GM06990 (cell line): ENCODE results near the gene PACSIN1.

Experiments
- DNase-seq: peaks from one replicate; pipeline ENCODE4 v3.0.0-alpha.2; 2011; ENCODE audit not compliant: insufficient read length; ENCODE audit errors: extremely low read depth
- H3K27me3 ChIP-seq: replicated peaks from 2 replicates; pipeline ENCODE4 v1.6.0; 2011; ENCODE audit warnings: low read length; ENCODE audit not compliant: control insufficient read depth, insufficient read depth
- H3K36me3 ChIP-seq: 2 replicates; pipeline ENCODE4 v1.5.1; 2011; ENCODE audit warnings: low read length; ENCODE audit not compliant: control insufficient read depth, insufficient read depth
- H3K4me3 ChIP-seq: replicated peaks from 2 replicates; pipeline ENCODE4 v1.5.1; 2011; ENCODE audit warnings: low read depth, mild to moderate bottlenecking, control low read depth, low read length
- TF ChIP-seq, protein P1 (sequence below): IDR thresholded peaks from 2 replicates; pipeline ENCODE4 v1.5.1; 2011; ENCODE audit warnings: low read length, control low read depth, mild to moderate bottlenecking, inconsistent platforms; ENCODE audit not compliant: insufficient read depth, poor library complexity, severe bottlenecking

The PACSIN1 gene

DNA sequence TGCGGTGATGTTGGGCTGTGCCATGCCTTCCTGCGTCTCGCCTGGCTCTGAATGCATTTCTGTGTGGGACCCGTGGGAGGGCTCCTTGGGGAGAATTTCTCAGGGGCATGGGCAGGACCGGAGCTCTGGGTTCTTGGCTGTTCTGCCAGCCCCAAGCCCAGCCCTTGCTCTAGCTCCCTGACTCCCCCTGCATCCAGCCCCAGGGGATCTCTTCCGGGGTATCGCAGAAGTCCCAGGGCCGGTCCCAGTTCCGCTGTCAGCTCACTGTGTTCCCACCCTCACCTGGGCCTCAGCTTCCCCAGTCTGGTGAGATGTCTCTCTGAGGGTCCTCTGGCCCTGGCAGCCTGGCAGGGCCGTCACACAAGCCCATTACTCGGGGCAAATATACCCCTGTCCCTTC, 69.8 kb downstream of the PACSIN1 start:
- Histone ChIP-seq H3K27me3 (no peaks in the 10 kb centered on the region; the same call in none of the 2 replicates), H3K4me3 (no peak overlapping the region), H3K36me3 (no peaks in the 10 kb centered on the region)
- TF ChIP-seq, protein P1, sequence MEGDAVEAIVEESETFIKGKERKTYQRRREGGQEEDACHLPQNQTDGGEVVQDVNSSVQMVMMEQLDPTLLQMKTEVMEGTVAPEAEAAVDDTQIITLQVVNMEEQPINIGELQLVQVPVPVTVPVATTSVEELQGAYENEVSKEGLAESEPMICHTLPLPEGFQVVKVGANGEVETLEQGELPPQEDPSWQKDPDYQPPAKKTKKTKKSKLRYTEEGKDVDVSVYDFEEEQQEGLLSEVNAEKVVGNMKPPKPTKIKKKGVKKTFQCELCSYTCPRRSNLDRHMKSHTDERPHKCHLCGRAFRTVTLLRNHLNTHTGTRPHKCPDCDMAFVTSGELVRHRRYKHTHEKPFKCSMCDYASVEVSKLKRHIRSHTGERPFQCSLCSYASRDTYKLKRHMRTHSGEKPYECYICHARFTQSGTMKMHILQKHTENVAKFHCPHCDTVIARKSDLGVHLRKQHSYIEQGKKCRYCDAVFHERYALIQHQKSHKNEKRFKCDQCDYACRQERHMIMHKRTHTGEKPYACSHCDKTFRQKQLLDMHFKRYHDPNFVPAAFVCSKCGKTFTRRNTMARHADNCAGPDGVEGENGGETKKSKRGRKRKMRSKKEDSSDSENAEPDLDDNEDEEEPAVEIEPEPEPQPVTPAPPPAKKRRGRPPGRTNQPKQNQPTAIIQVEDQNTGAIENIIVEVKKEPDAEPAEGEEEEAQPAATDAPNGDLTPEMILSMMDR = no peak
- no peak for DNase-seq

DNA sequence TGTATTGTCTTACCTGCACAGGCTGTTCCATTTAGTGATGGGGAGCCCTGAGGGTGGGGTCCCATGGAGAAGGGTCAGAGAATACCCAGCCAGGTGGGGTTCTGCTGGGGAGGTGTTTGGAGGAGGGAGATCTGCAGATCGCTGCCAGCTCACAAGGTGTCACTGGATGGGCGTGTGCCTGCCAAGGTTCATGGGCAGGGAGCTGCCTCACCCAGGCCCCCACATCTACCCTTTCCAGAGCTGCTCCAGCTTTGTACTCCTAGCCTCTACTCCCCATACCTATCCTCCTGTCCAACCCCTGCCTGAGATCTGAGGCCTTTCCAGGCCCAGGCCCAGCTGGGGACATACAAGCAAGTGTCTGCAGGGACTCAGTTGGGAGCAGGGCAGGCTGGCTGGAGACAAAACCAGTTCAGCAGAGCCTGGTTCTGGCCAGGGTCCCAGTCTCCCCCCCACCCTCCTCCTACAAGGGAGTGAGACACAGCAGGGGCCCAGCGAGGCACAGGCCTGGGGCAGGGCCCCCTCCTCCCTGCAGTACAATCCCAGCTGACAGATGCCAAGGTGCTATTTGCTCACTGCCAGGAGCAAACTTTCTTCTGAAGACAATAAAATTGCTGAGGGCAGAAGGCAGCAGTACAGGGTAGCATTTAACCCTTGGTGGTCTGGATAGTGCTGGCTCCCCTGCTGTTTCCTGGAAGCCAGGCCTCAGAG, 70.5 kb downstream of the PACSIN1 start:
- DNase-seq = no peak
- H3K27me3 ChIP-seq = no peaks in the 10 kb centered on the region; the same call in none of the 2 replicates
- no peaks in the 10 kb centered on the region for H3K36me3 ChIP-seq
- H3K4me3 ChIP-seq = no peak overlapping the region
- TF ChIP-seq, protein P1 = no peak

DNA sequence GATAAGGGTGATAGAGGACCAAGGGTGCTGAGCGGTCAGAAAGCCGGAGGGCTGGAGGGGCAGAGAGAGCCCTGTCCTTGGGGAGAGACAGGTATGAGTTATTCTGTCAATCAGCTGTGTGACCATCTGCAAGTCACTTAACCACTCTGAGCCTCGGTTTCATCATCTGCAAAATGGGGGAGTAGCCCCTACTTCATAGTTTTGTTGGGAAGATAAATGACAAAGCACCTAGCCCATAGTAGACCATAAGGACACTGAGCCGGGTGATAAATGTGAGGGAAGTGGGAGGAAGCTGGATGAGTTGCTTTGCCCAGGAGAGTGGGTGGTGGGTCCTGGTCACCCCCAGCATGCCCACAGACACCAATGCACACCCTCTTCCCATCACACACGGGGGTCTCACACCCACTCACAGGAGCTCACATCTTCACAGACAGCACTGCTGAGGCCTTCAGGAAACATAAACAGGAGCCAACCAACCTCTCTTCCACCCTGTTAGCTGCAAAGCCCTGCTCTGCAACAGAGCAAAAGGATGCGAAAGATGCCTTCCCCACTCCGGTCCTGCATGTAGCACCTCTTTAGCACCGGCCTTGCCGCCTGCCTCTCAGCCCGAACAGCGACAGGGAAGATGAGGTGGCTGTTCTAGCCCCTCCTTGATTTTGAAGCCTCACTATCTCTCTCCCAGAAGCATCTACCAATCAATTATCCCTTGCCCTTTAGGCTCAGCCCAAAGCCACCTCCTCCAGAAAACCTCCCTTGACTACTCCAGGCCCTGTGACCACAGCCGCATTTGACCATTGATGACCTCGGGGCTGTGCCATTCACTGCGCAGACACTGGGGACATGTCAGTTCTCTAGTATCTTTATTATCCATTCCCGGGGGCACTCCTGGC, 71.3 kb downstream of the PACSIN1 start:
- no peak for DNase-seq
- Histone ChIP-seq H3K27me3 (no peaks in the 10 kb centered on the region; the same call in none of the 2 replicates), H3K4me3 (no peak overlapping the region), H3K36me3 (no peaks in the 10 kb centered on the region)
- TF ChIP-seq, protein P1 = no peak

DNA sequence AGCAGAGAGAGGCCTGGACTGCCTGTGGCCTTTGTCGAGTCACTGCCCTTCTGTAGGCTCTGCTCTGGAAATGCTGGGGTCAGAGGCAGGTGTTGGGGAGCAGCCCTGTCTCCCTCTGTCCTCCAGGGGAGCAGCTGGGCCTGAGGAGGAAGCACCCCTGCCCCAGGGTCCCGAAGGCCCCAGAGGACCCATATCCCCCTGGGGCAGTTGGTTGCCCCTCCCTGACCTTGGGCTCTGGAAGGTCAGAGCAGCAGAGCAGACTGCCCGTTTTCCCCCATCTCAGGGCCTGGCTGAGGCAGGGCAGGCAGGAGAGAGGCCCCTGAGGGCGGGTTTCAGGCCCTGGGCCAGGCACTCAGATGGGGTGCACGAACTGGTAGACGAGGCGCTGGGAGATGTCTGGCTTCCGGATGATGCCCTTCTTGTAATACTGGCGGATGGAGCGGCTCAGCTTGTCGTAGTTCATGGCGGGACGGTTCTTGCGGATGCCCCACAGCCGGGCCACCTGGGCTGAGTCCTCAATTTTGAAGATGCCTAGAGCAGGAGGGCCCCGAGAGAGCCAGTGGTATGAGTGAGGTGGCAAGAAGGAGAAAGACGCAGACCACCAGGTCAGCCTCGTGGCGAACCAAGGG, 72.2 kb downstream of the PACSIN1 start:
- no peak overlapping the region for H3K4me3 ChIP-seq
- no peaks in the 10 kb centered on the region; the same call in none of the 2 replicates for H3K27me3 ChIP-seq
- no peak for DNase-seq
- H3K36me3 ChIP-seq = no peaks in the 10 kb centered on the region
- TF ChIP-seq, protein P1 = no peak

DNA sequence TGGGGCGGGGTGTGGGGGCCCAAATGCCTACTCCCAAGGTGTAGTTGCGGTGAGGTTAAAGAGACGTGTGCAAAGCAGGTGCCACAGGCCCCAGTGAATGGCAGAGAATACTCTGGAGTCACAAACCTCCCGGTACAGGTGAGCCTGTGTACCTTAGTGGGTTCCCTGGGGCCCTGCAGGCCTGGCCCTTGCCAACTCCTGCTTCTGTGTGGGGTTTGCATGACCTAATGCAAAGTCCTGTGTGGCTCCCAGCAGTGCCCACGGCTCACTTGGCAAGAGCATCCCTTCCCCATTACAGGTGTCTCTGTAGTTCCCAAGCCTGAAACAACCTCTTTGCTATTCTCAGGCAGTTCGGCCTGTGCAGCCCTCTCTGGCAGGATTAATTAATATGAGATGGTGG, 72.7 kb downstream of the PACSIN1 start:
- no peak overlapping the region for H3K4me3 ChIP-seq
- no peaks in the 10 kb centered on the region; the same call in none of the 2 replicates for H3K27me3 ChIP-seq
- DNase-seq = no peak
- H3K36me3 ChIP-seq = no peaks in the 10 kb centered on the region
- TF ChIP-seq, protein P1 = no peak
